GM18870 (cell line): ENCODE data around the gene NUDT2.

Source experiments
- ATAC-seq: cut with Tn5 transposase; IDR thresholded peaks from one replicate; pipeline ENCODE4 v1.9.1; 2021; ENCODE audit warnings: moderate library complexity; ENCODE audit not compliant: unreplicated experiment

NUDT2 gene

DNA sequence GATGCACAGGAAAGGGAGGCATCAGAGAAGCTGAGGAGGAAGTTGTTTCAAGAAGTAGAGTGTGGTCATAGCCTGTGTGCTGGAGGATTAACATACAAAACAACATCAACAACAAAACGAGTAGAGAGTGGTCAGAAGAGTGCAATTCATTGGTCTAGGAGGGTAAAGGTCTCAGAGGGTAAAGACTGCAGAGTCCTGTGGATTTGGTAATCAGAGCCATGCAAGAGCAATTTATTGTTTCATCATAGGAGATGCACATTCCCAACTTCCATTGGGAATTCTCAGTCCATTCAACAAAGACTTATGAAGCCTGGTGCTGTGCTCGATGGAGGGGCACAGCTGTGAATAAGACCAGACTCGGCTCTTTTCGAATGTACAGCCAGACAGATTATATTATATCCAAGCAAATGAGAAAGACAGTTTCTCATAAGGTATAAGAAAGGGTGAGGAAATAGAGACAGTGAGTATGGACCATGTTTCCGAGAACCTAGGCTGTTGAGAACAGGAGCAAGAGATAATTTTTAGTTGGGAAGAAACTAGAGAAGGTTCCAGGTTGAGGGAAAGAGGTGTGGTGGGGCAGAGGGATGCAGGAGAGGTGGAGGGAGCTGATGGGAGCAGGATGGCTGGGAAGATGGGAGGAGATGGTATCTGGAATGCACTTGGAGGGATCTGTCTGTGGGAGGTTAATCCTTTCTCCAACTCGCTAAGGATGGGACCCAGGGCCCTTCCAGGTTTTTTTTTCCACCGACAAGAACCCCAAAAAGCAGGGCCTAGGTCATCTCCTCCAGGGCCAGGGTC, 55.2 kb downstream of the NUDT2 start:
- no peak for ATAC-seq

DNA sequence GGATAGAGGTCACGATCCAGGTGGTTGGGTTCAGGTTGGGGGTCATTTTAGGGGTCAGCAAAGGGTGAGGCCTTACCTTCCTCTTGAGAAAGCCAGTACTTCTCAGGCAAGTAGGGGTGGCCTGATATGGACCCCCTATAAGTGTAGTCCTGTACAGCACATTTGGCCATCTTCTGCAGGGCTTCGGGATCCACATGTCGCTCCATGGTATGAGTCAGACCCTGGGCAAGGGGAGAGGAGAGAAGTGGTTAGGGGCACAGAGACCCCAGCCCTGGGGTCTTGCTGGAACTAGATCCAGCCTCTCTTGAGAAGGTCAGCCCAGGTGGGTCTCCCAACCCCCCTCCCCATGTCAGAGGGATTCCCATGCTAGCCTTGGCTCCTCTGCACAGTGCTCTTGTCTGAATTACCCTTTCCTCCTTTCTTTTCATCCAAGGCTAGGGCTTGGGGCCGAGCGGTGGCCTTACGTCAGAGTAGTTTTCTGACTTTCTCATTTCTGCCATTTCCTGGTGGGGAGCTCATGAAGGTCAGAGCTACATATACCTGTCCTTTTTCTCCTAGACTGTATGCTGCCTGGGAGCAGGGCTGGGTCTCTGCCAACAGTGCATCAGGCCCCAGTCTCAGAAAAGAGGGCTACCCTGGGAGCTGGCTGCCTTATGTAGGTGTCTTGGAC, 56.3 kb downstream of the NUDT2 start:
- ATAC-seq: no peak

DNA sequence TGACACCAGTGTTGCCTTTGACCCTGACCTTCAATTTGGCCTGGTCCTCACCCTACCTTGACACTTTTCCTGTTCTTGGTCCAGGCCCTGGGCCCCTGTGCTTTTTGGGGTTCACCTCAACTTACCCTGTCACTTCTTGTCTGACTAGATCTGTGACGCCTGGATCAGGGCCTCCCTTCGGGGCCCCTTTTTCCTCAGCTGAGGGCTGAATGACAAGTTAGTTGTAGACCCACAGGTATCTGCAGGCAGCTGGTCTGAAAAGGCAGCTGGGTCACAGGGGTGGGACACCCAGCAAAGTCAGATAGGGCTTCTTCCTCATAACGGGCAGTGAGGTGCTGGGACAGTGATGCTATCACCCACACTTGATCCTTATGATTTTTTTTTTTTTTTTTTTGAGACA, 57.3 kb downstream of the NUDT2 start:
- ATAC-seq: no peak

DNA sequence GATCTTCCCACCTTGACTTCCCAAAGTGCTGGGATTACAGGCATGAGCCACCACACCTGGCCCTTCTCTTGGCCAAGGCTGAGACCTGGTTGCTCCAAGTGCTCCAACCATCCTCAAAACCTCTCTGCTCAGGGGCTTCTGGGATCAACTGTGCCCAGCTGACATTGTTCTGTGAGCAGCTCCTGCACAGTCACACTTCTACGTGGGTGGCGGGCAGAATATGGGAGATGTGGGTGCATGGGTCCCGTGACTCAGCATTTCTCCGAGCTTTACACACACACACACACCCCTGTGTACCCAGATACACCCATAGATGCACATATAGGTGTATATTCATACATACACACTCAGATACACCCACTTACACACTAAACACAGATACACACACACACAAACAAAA, 57.9 kb downstream of the NUDT2 start:
- ATAC-seq: no peak

DNA sequence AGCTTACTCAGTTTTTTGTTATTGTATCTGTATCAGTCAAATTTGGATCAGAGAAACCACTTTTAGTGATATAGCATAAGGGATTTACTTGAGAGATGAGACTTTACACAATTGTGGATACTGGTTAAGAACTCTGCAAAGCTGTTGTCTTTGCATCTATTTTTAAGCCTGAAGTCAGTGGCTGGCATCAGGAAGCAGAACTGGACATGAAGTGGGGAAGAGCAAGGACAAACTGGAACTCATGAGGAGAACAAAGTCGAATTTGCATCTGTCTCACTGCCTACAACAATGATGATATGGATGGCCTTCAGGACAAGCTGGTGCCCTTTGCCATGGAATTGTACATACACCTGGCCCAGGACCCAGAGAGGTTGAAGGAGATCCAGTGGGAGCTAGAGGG, 63.1 kb downstream of the NUDT2 start:
- ATAC-seq: no peak
